A204.1 (cell line): Measurements from ENCODE around the gene FRMD4A.
"Not testable (repeated sequence)": the region's sequence is repeated elsewhere in the genome, so short reads cannot be mapped to it uniquely, and the experiment has no call there.

ENCODE experiments used
- FAIRE-seq: peaks from 2 replicates; lab custom pipeline; 2012; peaks lifted over from hg19 to GRCh38; lab: Jason Lieb, UNC

Gene FRMD4A

DNA sequence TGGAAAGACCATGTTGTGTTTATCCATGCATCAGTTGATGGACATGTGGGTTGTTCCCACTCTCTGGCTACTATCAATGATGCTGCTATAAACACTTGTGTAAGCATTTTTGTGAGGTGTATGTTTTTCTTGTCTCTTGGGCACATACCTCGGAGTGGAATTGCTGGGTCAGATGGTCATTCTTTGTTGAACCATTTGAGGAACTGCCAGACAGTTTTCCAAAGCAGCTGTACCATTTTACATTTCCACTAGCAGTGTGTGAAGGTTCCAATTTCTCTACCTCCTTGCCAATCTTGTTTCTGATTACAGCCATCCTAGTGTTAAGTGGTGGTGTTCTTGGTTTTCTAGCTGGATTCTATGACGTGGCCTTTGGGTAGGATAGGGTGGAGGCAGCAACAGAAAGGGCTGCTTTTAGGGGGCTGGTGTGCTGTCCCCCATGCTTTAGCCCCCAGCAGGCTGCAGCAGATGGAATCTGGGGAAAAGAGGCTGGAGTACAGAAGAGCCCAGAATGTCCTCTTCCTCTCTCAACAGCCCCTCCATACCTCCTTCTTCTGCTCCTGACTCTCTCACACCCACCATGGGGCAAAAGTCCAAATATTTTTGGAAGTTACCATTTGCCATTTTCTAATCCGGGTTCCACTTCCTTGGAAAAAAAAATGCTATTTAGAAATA is 352.7 kb downstream of the FRMD4A start:
- no peak for FAIRE-seq

DNA sequence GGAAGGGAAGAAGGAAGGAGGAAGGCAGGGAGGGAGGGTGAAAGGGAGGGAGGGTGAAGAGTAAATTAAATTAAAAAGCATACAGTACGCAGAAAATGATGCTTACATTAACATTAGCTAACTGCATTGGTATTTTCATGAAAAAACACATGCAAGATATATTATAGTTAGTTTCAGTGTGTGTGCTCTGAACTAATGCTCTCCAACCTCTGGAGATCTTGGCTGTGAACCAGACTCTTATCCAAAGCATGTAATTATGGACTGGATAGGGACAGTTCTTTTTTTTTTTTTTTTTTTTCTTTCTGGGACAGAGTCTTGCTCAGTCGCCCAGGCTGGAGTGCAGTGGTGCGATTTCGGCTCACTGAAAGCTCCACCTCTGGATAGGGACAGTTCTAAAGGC is 357.0 kb downstream of the FRMD4A start:
- no peak for FAIRE-seq

GRCh38 chr10:13972609-13973008 is 358.1 kb downstream of the FRMD4A start:
- no peak for FAIRE-seq

GRCh38 chr10:13971601-13972475 is 358.9 kb downstream of the FRMD4A start:
- no peak for FAIRE-seq

GRCh38 chr10:13970957-13971353 is 359.8 kb downstream of the FRMD4A start:
- no peak for FAIRE-seq

- FAIRE-seq: no peak
These were observed 360.3 kb downstream of the FRMD4A start for GRCh38 chr10:13970236-13970956.

GRCh38 chr10:13969792-13970140 is 361.0 kb downstream of the FRMD4A start:
- FAIRE-seq: no peak

- no peak for FAIRE-seq
These were observed 361.5 kb downstream of the FRMD4A start for GRCh38 chr10:13969118-13969791.

- no peak for FAIRE-seq
These were observed 368.9 kb downstream of the FRMD4A start for GRCh38 chr10:13961853-13962252.

- FAIRE-seq: no peak
These were observed 369.6 kb downstream of the FRMD4A start for GRCh38 chr10:13961097-13961496.

DNA sequence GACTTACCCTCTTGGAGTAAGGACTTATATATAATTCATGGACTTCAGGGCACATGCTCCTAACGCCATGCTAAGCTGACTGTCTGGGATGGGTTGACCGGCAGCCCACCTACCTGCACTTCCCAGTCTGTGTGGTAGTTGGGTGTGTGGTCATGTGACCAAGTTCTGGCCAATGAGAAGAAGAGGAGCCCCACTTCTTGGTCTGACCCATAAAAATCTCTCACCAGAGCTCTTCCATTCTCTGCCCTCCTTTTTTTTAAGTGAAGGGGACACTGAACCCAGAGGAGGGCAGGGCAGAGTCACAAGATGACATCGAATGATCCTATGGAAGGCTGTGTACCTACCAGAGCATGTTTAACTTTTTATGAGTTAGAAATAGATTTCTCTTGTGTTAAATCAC is 370.1 kb downstream of the FRMD4A start:
- FAIRE-seq: no peak

- no peak for FAIRE-seq
These were observed 371.0 kb downstream of the FRMD4A start for GRCh38 chr10:13959443-13960359.

DNA sequence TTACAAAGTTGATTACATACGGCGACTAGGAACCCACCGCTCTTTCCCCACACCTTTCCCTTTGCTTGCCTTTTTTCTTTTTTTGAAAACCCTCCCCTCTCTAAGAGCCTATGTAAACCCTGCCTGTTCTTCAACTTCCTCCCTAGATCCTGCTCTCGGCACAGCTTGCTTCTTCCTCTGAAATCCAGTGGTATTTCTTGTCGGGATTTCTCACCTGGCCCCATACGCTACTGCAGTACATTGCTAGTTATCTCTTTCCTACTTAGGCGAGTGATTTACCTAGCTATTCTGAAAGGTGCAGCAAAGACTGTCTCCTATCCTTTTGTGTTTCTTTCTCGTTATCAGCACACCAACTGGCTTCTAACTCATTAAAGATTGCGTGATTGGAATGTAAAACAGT is 372.9 kb downstream of the FRMD4A start:
- no peak for FAIRE-seq

GRCh38 chr10:13956826-13957225 is 373.9 kb downstream of the FRMD4A start:
- no peak for FAIRE-seq

DNA sequence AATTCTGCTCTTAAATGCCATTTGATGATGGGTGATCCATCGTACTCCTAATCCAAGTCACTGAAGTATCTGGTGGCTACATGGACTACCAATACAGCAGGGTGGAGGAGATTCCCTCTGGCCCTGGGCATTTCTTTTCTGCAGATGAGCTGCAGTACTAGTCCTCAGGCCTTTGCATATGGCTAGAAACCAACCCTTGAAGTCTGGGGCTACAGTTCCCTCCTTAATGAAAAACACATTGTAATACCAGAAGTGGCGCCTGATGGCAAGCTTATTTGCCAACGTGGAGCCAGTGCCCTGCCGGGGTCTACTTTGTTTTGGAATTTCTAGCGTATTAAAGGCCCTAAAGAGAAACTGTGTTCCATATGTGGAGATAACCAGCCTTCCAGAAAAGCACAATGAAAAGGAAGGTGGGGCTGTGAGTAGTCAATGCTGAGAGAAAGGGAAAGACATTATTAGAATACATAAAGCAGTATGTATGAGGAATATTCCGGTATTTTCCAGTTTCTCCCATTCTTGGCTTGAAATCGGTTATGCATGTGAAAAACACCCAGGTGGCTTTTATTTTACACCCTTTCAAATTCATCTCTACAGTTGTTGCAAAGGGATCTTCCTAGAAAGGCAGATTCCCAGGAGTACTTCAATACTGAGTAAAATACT is 375.2 kb downstream of the FRMD4A start:
- no peak for FAIRE-seq

GRCh38 chr10:13954195-13954594 is 376.5 kb downstream of the FRMD4A start:
- FAIRE-seq: not testable (repeated sequence)

DNA sequence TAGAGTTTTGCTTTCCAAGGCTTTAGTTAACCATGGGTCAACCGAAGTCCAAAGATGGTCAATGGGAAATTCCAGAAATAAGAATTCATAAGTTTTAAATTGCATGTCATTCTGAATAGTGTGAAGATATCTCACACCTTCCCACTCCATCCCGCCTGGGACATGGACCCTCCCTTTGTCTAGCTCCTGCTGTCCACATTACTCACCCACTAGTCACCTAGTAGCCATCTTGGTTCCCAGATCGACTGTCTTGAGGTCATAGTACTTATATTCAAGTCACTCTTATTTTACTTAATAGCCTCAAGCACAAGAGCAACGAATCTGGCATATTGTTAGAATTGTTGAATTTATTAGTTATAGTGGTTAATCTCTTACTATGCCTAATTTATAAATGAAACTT is 377.4 kb downstream of the FRMD4A start:
- no peak for FAIRE-seq

- no peak for FAIRE-seq
These were observed 380.2 kb downstream of the FRMD4A start for GRCh38 chr10:13950543-13950939.

DNA sequence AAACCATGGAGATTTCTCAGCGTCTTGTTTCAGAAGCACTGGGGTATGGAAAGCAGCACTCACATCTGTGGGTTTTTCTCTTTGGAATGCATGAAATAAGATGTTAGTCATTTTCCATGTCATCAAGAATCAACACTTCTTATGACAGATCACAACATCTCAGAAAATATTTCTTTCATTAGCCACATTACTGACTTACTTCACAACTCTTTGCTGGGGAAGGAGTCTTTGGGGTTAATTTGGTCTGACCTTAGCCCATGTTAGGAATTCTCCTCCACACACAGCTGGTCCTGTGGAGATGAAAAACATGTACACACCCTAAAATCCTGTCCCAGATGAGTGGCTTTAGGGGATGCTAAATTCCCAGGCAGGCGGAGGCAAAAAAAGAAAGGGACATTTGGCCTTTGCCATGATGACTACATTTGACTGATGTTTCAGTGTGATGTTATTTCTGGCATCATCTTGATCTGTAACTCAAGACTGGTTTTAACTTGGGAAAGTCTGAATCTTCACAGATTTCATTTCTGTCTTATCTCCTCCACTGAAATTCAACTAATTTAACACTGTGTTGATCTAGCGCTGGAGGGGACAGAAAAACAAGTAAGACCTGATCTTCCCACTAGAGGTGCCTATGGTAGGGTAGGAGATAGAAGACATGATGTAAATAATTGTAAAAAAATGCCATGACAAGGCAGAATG is 380.7 kb downstream of the FRMD4A start:
- FAIRE-seq: no peak

- no peak for FAIRE-seq
These were observed 384.6 kb downstream of the FRMD4A start for GRCh38 chr10:13946209-13946460.
